ENCODE data around the gene PDZK1IP1.

PDZK1IP1 gene

DNA sequence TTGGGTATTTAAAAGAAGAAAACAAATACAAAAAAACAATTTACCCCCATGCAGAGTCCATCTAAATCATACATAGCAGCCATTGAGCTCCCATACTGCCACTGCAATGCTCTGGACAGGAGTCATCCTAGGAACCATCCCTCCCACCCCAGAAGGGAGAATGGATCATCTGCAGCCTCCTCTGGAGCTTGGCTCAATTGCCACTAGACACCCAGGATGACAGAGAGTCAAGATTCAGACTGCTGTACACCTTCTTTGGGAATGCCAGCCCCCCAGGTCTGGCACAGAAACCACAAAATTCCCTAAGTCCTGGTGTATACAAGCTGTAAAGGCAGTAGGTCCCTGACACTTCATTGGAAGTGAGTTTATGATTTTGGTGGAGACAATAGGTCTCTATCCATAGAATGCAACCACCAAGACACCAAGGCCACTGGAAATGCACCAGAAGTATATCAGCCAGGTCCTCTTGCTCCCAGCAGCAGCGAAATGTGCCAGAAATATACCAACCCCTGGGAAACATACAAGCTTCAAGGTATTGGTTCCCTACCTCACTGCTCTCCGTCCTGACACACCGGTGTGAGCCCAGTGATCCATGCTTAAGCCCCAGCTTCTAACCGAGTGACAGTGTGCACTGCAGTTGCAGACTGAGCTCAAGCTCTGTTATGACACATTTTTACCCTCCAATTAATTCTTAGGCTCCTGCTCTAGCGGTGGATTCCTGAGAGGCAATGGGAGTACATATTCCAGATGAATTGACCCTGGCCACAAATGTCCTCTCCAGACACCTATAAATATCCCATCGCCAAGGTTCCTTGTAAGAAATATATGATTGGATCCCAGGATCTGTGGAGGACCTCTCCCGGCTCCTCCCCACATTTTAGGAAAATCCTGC lies 37.8 kb upstream of the PDZK1IP1 start:
- Mint-ChIP-seq H3K27ac (no peak overlapping the region), H3K4me1 (ENCODE audit: low read depth) (peaks cover 15% of the 10 kb centered on the region), H3K4me3 (no peak overlapping the region), H3K27me3 (ENCODE audit: low read depth) (peaks cover 68% of the 10 kb centered on the region), H3K9me3 (no peaks in the 10 kb centered on the region), H3K36me3 (ENCODE audit: low read depth) (peaks cover 5% of the 10 kb centered on the region)

GRCh38 chr1:47226839-47227215 lies 37.0 kb upstream of the PDZK1IP1 start:
- Mint-ChIP-seq H3K9me3 (no peaks in the 10 kb centered on the region), H3K4me3 (no peak overlapping the region), H3K4me1 (ENCODE audit: low read depth) (peaks cover 12% of the 10 kb centered on the region), H3K36me3 (ENCODE audit: low read depth) (peaks cover 5% of the 10 kb centered on the region), H3K27ac (no peak overlapping the region), H3K27me3 (ENCODE audit: low read depth) (peaks cover 62% of the 10 kb centered on the region)

DNA sequence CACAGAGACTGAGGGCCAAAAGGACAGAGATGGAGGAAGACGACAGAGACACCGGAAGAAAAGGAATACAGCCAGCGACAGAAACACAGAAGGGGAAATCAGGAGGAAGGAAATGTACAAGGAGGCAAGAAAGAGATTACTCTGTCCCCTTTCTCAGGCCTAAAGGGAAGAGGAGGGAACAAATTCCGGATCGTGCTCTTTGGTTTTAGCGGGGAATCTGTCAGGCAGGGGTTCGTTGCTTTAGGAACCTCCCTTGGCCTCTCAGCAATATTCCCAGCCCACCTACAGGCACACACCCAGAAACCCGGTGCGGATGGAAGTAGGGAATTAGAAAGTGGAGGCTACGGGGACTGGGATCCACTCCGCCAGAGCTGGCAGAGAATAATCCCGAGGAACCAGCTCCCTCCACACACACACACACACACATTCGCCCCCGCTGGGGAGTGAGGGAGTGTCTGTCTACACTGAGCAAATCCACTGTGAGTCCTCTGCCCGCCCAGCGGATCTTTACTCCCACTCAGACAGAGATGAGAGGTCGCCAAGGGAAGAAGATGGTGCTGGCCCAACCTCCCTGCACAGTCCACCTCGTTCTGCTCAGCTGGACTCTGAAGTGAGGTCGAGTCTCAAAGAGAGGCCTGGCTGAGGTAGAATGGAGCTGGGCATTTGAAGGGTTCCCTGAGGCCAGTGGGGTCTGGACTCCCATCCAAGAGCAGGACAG lies 36.4 kb upstream of the PDZK1IP1 start:
- Mint-ChIP-seq H3K4me1 (ENCODE audit: low read depth) (peaks cover 8% of the 10 kb centered on the region), H3K27ac (no peak overlapping the region), H3K36me3 (ENCODE audit: low read depth) (peaks cover under 1% of the 10 kb centered on the region), H3K4me3 (no peak overlapping the region), H3K27me3 (ENCODE audit: low read depth) (peaks cover 57% of the 10 kb centered on the region), H3K9me3 (no peaks in the 10 kb centered on the region)

GRCh38 chr1:47225430-47226100 lies 35.7 kb upstream of the PDZK1IP1 start:
- Mint-ChIP-seq H3K27ac (no peak overlapping the region), H3K9me3 (no peaks in the 10 kb centered on the region), H3K4me1 (ENCODE audit: low read depth) (peaks cover 7% of the 10 kb centered on the region), H3K36me3 (ENCODE audit: low read depth) (no peaks in the 10 kb centered on the region), H3K4me3 (no peak overlapping the region), H3K27me3 (ENCODE audit: low read depth) (peaks cover 55% of the 10 kb centered on the region)

- H3K4me1 Mint-ChIP-seq (ENCODE audit: low read depth): peaks cover 1% of the 10 kb centered on the region
- H3K36me3 Mint-ChIP-seq (ENCODE audit: low read depth): no peaks in the 10 kb centered on the region
- no peak overlapping the region for H3K27ac Mint-ChIP-seq
- no peaks in the 10 kb centered on the region for H3K9me3 Mint-ChIP-seq
- H3K27me3 Mint-ChIP-seq (ENCODE audit: low read depth): peaks cover 48% of the 10 kb centered on the region
- no peak overlapping the region for H3K4me3 Mint-ChIP-seq
Measured at GRCh38 chr1:47224676-47225399, 35.0 kb upstream of the PDZK1IP1 start.

GRCh38 chr1:47223921-47224675 lies 34.3 kb upstream of the PDZK1IP1 start:
- H3K36me3 Mint-ChIP-seq (ENCODE audit: low read depth): no peaks in the 10 kb centered on the region
- no peaks in the 10 kb centered on the region for H3K9me3 Mint-ChIP-seq
- no peak overlapping the region for H3K4me3 Mint-ChIP-seq
- H3K4me1 Mint-ChIP-seq (ENCODE audit: low read depth): no peaks in the 10 kb centered on the region
- H3K27me3 Mint-ChIP-seq (ENCODE audit: low read depth): peaks cover 40% of the 10 kb centered on the region
- H3K27ac Mint-ChIP-seq: no peak overlapping the region

DNA sequence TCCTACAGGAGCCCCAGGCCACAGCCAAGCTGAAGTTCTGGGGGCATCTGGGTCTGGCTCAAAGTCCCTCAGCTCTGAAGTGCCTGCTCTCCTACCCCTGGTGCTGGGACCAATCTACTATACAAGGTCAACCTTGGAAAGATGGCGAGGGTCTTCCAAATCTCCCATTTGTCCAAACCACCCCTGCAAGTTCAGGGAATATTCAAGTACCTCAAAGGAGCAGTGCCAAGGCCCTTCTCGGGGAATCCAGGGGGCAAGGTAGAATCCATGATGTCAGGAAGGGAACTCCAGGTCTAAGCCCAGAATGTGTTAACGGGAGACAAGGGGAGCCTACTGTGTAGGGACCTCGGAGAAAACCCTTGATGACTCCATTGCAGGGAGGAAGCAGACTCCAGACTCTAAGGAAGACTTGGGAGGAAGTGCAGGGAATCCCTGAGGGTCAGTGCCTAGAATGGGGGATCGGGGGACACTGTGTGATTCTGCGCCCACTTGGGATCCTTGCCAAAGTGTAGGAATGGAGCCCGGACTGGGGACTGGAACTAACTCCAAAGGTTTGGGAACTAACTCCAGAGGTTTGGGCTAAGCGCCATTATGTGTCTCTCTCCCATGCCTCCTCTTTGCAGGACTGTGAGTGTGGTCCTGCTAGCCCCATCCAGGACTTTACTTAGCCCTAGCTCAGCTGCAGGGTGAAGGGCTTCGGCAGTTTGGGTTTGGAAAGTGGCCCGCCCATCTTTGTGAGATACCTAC lies 33.5 kb upstream of the PDZK1IP1 start:
- Mint-ChIP-seq H3K4me3 (no peak overlapping the region), H3K9me3 (no peaks in the 10 kb centered on the region), H3K36me3 (ENCODE audit: low read depth) (no peaks in the 10 kb centered on the region), H3K27me3 (ENCODE audit: low read depth) (peaks cover 33% of the 10 kb centered on the region), H3K27ac (no peak overlapping the region), H3K4me1 (ENCODE audit: low read depth) (no peaks in the 10 kb centered on the region)

- H3K27me3 Mint-ChIP-seq (ENCODE audit: low read depth): peaks cover 24% of the 10 kb centered on the region
Measured at GRCh38 chr1:47222476-47222875, 32.6 kb upstream of the PDZK1IP1 start.

GRCh38 chr1:47219590-47220220 lies 29.9 kb upstream of the PDZK1IP1 start:
- Mint-ChIP-seq H3K4me1 (ENCODE audit: low read depth) (no peaks in the 10 kb centered on the region), H3K9me3 (no peaks in the 10 kb centered on the region), H3K27me3 (ENCODE audit: low read depth) (peaks cover 9% of the 10 kb centered on the region), H3K36me3 (ENCODE audit: low read depth) (no peaks in the 10 kb centered on the region), H3K27ac (no peak overlapping the region), H3K4me3 (no peak overlapping the region)

More at GRCh38 chr1:47222476-47222875, 32.6 kb upstream of the PDZK1IP1 start:
- H3K27ac Mint-ChIP-seq: no peak overlapping the region
- H3K4me3 Mint-ChIP-seq: no peak overlapping the region
- no peaks in the 10 kb centered on the region for H3K9me3 Mint-ChIP-seq
- no peaks in the 10 kb centered on the region for H3K4me1 Mint-ChIP-seq (ENCODE audit: low read depth)
- no peaks in the 10 kb centered on the region for H3K36me3 Mint-ChIP-seq (ENCODE audit: low read depth)

DNA sequence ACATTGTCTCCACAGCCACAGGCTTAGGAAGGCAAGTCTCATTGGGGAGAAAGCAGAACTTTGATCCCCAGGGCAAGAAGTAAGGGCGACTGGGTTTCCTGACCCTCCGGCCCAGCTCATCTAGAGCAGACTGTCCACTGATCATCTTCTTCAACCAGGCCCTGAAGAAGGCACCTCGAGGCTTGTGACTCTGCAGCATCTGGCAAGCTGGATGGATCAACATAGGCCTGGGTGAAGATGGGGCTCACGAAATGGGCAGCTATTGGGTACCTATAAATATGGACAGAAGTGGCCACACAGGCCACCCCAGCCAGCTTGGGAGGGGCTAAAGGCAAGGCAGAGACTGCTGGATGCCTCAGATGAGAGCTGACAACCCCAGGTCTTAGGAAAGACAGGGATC lies 29.2 kb upstream of the PDZK1IP1 start:
- Mint-ChIP-seq H3K4me3 (no peak overlapping the region), H3K9me3 (no peaks in the 10 kb centered on the region), H3K27me3 (ENCODE audit: low read depth) (peaks cover 9% of the 10 kb centered on the region), H3K4me1 (ENCODE audit: low read depth) (no peaks in the 10 kb centered on the region), H3K27ac (no peak overlapping the region), H3K36me3 (ENCODE audit: low read depth) (no peaks in the 10 kb centered on the region)

DNA sequence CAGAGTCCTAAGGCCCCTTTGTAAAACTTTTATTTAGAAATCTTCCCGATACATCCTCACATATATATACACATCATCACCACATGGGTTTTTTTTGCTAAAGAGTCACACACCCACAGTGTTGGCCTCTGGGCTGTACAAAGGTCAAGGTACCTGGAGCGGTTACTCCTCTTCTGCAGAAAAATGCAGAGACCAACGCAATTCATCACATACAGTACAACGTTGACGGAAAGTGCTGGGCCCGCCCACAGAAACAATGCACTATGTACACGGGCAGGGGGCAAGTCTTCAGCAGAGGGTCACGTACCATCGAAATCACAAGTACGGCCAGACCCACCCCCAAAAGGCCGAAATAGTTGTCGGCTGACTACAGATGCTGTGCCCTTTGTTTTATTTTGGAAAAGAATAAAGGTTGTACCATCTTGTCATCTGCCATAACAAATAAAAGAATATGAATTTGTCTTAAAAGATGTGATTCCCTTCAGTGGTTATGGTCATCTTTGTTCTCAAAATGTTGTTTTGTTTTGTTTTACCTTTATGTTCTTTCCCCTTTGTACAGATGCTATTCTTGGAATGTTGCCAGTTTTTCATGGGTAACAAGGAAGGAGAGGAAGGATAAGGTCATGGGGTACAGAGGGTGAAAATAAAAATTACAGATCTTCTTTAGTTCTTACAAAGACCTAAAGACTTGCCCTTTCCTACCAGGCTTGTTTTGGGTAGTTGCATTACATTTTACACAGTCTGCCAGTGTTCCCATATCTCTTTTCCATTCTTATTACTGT lies 26.6 kb upstream of the PDZK1IP1 start:
- Mint-ChIP-seq H3K27me3 (ENCODE audit: low read depth) (peaks cover 9% of the 10 kb centered on the region), H3K4me1 (ENCODE audit: low read depth) (peaks cover 2% of the 10 kb centered on the region), H3K36me3 (ENCODE audit: low read depth) (no peaks in the 10 kb centered on the region), H3K27ac (no peak overlapping the region), H3K4me3 (no peak overlapping the region), H3K9me3 (no peaks in the 10 kb centered on the region)

DNA sequence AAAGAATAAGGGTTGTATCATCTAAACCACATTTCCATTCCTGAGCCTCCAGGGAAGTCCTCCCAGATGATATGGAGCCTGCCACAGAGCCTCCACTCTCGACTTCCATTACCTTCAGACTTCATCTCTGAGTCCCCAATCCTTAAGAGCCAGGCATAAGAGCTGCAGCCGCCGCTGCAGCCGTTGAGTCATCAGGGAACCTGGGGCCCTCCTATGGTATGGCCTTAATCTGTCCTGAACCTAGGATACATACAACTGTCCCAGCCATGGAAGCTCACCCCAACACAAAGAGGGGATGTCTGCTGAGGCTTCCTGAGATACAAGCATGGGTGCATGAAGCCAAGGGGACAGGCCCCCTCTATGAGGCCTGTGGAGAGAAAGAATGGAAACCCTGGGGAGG lies 25.9 kb upstream of the PDZK1IP1 start:
- Mint-ChIP-seq H3K4me1 (ENCODE audit: low read depth) (peaks cover 2% of the 10 kb centered on the region), H3K9me3 (no peaks in the 10 kb centered on the region), H3K27me3 (ENCODE audit: low read depth) (peaks cover 6% of the 10 kb centered on the region), H3K27ac (no peak overlapping the region), H3K4me3 (no peak overlapping the region), H3K36me3 (ENCODE audit: low read depth) (no peaks in the 10 kb centered on the region)
